Adrenal gland (tissue), 5 donors: ENCODE measurements around the gene SLC10A3.

Source experiments
- POLR2A ChIP-seq, 2 donors: fragments of 450-650 bp; IDR thresholded peaks; one replicate each; pipeline ENCODE4 v1.6.1; 2017; ENCODE audit warnings: antibody characterized with exemption in 2 of 2, mild to moderate bottlenecking in 2 of 2, moderate library complexity in 1 of 2
- TF ChIP-seq, protein P1 (sequence below), 6 experiments: fragments of 450-650 bp in 4 of 6; fragments of 200-600 bp in 2 of 6; sonication (generic) in 1 of 6; IDR thresholded peaks; 1 replicate in 5 of 6; 2 replicates in 1 of 6; pipeline versions ENCODE4 v1.5.1 to v1.8.0; 2016 to 2021; ENCODE audit warnings: antibody characterized with exemption in 6 of 6, mild to moderate bottlenecking in 2 of 6, moderate library complexity in 1 of 6
- donor health status: DM: no; HTN: no; CAD: no.

GRCh38 chrX:154517101-154517781 is 26.8 kb upstream of the SLC10A3 start:
- TF ChIP-seq POLR2A (IDR thresholded peaks at IDR 0.05): no peak
- TF ChIP-seq, protein P1, sequence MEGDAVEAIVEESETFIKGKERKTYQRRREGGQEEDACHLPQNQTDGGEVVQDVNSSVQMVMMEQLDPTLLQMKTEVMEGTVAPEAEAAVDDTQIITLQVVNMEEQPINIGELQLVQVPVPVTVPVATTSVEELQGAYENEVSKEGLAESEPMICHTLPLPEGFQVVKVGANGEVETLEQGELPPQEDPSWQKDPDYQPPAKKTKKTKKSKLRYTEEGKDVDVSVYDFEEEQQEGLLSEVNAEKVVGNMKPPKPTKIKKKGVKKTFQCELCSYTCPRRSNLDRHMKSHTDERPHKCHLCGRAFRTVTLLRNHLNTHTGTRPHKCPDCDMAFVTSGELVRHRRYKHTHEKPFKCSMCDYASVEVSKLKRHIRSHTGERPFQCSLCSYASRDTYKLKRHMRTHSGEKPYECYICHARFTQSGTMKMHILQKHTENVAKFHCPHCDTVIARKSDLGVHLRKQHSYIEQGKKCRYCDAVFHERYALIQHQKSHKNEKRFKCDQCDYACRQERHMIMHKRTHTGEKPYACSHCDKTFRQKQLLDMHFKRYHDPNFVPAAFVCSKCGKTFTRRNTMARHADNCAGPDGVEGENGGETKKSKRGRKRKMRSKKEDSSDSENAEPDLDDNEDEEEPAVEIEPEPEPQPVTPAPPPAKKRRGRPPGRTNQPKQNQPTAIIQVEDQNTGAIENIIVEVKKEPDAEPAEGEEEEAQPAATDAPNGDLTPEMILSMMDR (IDR thresholded peaks at IDR 0.05): no peak
